OCI-LY7 (cell line): ENCODE data around the gene NPHS1. TPM values are rescaled to one million over a fixed set of nuclear protein-coding genes. Genes with fewer than 3 reads are reported as not detected.

Source experiments
- BruUV-seq: library from RNA; stranded (reverse); fragments of 400-500 nt; replicated peaks from 2 replicates; lab custom pipeline; 2021; lab: Mats Ljungman, UMichigan
- CTCF ChIA-PET: fragments of 300-600 bp; sonication (Branson Sonifier 250); formaldehyde crosslinking; loops from one replicate; lab custom pipeline; 2022; ENCODE audit warnings: antibody characterized with exemption; ENCODE audit not compliant: unreplicated experiment; lab: Charles Lee
- POLR2A ChIA-PET: fragments of 300-600 bp; sonication (Branson Sonifier 250); formaldehyde crosslinking; loops from one replicate; lab custom pipeline; 2022; ENCODE audit warnings: antibody characterized with exemption; lab: Charles Lee
- DNase-seq: peaks from one replicate; pipeline ENCODE4 v3.0.0-alpha.2; 2015; ENCODE audit warnings: low spot score
- H2AFZ ChIP-seq: fragments of 200-600 bp; sonication (generic), shearing (Covaris generic); 2 replicates; pipeline ENCODE4 v1.6.1; 2014; ENCODE audit warnings: mild to moderate bottlenecking, antibody characterized with exemption, low read length, moderate library complexity
- H3K27ac ChIP-seq: fragments of 200-600 bp; sonication (generic); 2 replicates; pipeline ENCODE4 v1.5.1; 2014; ENCODE audit warnings: mixed run types, low read depth, mild to moderate bottlenecking, moderate library complexity, low read length, inconsistent platforms; ENCODE audit not compliant: poor library complexity, severe bottlenecking
- H3K36me3 ChIP-seq: fragments of 200-600 bp; sonication (generic); 2 replicates; pipeline ENCODE4 v1.6.1; 2014; ENCODE audit warnings: mild to moderate bottlenecking, antibody characterized with exemption, low read length, moderate library complexity, mixed read lengths; ENCODE audit not compliant: insufficient read depth
- H3K4me1 ChIP-seq: fragments of 200-600 bp; sonication (generic); 2 replicates; pipeline ENCODE4 v1.5.1; 2014; ENCODE audit warnings: mild to moderate bottlenecking, low read length; ENCODE audit not compliant: insufficient read depth, poor library complexity, severe bottlenecking
- H3K4me2 ChIP-seq: fragments of 200-600 bp; sonication (generic); 2 replicates; pipeline ENCODE4 v1.6.1; 2014; ENCODE audit warnings: mild to moderate bottlenecking, low read length
- H3K4me3 ChIP-seq: fragments of 200-600 bp; sonication (generic); 2 replicates; pipeline ENCODE4 v1.5.1; 2014; ENCODE audit warnings: mild to moderate bottlenecking, low read depth, low read length; ENCODE audit not compliant: poor library complexity, severe bottlenecking
- H3K79me2 ChIP-seq: fragments of 200-600 bp; sonication (generic); 2 replicates; pipeline ENCODE4 v1.6.1; 2016; ENCODE audit warnings: low read depth, mild to moderate bottlenecking, low read length, moderate library complexity, mixed read lengths; ENCODE audit not compliant: insufficient read depth
- H3K9me2 ChIP-seq: fragments of 200-600 bp; sonication (generic); 2 replicates; pipeline ENCODE4 v1.6.1; 2016; ENCODE audit warnings: mild to moderate bottlenecking, low read length, mixed read lengths; ENCODE audit not compliant: insufficient read depth
- H3K9me3 ChIP-seq: fragments of 200-600 bp; sonication (generic); 2 replicates; pipeline ENCODE4 v1.6.1; 2014; ENCODE audit warnings: mild to moderate bottlenecking, mixed run types, low read length, mixed read lengths
- H4K20me1 ChIP-seq: fragments of 200-600 bp; sonication (generic); 2 replicates; pipeline ENCODE4 v1.6.1; 2014; ENCODE audit warnings: mild to moderate bottlenecking, antibody characterized with exemption, low read length, moderate library complexity, mixed read lengths; ENCODE audit not compliant: insufficient read depth
- EZH2phosphoT487 ChIP-seq: fragments of 200-600 bp; sonication (generic); IDR thresholded peaks from 2 replicates; pipeline ENCODE4 v1.6.1; 2018; ENCODE audit warnings: low read depth, borderline replicate concordance, mild to moderate bottlenecking, mixed run types, antibody characterized with exemption, low read length, moderate library complexity, mixed read lengths
- intact Hi-C: fragments of 100-400 bp; cut with micrococcal nuclease; formaldehyde crosslinking; loops from one replicate; pipeline ENCODE4 v1.10.0; 2022; ENCODE audit not compliant: unreplicated experiment
- total RNA-seq, 2 experiments: library from RNA; depleted of rRNA in 1 of 2; stranded (reverse); fragments of >200 nt in 1 of 2; shearing (Covaris generic) in 1 of 2; gene quantifications; 2 replicates each; pipeline ENCODE4 v1.2.3, GENCODE V29; 2014 to 2022
- TF ChIP-seq, protein P1 (sequence below): fragments of 200-600 bp; sonication (generic); conservative IDR thresholded peaks from 2 replicates; pipeline ENCODE4 v1.5.1; 2014; ENCODE audit warnings: mild to moderate bottlenecking, antibody characterized with exemption, low read length, moderate library complexity, mixed read lengths

The NPHS1 gene
- total RNA-seq, 2 experiments from 2014 or later = not detected

- BruUV-seq = no TSS peak
- ChIA-PET POLR2A (interaction anchor here (0.9 kb wide), 1 partner anchor 13 kb away, joined by 3 read pairs; no protein-coding TSS in a partner anchor), CTCF (no interaction called here)
- no peaks in the 10 kb centered on the region for H4K20me1 ChIP-seq
- H3K4me3 ChIP-seq = peak within 1 kb of the TSS; percentile 68
- H3K27ac ChIP-seq = no peak within 1 kb of the TSS
- H3K79me2 ChIP-seq = no peaks in the 10 kb centered on the region
- H3K4me1 ChIP-seq = peaks cover 19% of the 10 kb centered on the region
- H3K9me3 ChIP-seq = no peaks in the 10 kb centered on the region
- H2AFZ ChIP-seq = peak within 1 kb of the TSS; percentile 85
- H3K9me2 ChIP-seq = no peaks in the 10 kb centered on the region
- H3K36me3 ChIP-seq = no peaks in the 10 kb centered on the region
- intact Hi-C loops = no loop called here
- H3K4me2 ChIP-seq = peak within 1 kb of the TSS; percentile 74
- DNase-seq = peak; percentile 48
- no peak for TF ChIP-seq EZH2phosphoT487
- TF ChIP-seq, protein P1, sequence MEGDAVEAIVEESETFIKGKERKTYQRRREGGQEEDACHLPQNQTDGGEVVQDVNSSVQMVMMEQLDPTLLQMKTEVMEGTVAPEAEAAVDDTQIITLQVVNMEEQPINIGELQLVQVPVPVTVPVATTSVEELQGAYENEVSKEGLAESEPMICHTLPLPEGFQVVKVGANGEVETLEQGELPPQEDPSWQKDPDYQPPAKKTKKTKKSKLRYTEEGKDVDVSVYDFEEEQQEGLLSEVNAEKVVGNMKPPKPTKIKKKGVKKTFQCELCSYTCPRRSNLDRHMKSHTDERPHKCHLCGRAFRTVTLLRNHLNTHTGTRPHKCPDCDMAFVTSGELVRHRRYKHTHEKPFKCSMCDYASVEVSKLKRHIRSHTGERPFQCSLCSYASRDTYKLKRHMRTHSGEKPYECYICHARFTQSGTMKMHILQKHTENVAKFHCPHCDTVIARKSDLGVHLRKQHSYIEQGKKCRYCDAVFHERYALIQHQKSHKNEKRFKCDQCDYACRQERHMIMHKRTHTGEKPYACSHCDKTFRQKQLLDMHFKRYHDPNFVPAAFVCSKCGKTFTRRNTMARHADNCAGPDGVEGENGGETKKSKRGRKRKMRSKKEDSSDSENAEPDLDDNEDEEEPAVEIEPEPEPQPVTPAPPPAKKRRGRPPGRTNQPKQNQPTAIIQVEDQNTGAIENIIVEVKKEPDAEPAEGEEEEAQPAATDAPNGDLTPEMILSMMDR = no peak
These were observed 4.3 kb upstream of the NPHS1 start, which contains the start of gene KIRREL2 for GRCh38 chr19:35856546-35857149. KIRREL2 (plus strand) TSS chr19:35856911; CDS start chr19:35857120, 209 bp downstream.

- Histone ChIP-seq H3K9me3 (no peaks in the 10 kb centered on the region), H3K79me2 (no peaks in the 10 kb centered on the region), H3K27ac (no peak overlapping the region), H3K9me2 (no peaks in the 10 kb centered on the region), H3K4me3 (no peak overlapping the region), H4K20me1 (no peaks in the 10 kb centered on the region), H3K4me1 (peaks cover 19% of the 10 kb centered on the region), H2AFZ (no peak overlapping the region), H3K36me3 (no peaks in the 10 kb centered on the region), H3K4me2 (no peak overlapping the region)
- POLR2A ChIA-PET = interaction anchor here (0.6 kb wide), 2 partner anchors 16 to 78 kb away, joined by 3 read pairs; no protein-coding TSS in a partner anchor
- CTCF ChIA-PET = no interaction called here
- DNase-seq = no peak
- intact Hi-C loops = no loop called here
- BruUV-seq = no TSS peak
- no peak for TF ChIP-seq EZH2phosphoT487
- TF ChIP-seq, protein P1 = no peak
These were observed 893 bp upstream of the NPHS1 start for GRCh38 chr19:35853038-35853756.
